Inflammatory macrophage treated with lipopolysaccharide for 1 hour (primary cell): ENCODE measurements around the gene ANAPC2.

ENCODE experiments used
- DNase-seq, 2 donors: peaks; one replicate each; pipeline ENCODE4 v3.0.0-alpha.2; 2020 to 2022

Gene ANAPC2, protein sequence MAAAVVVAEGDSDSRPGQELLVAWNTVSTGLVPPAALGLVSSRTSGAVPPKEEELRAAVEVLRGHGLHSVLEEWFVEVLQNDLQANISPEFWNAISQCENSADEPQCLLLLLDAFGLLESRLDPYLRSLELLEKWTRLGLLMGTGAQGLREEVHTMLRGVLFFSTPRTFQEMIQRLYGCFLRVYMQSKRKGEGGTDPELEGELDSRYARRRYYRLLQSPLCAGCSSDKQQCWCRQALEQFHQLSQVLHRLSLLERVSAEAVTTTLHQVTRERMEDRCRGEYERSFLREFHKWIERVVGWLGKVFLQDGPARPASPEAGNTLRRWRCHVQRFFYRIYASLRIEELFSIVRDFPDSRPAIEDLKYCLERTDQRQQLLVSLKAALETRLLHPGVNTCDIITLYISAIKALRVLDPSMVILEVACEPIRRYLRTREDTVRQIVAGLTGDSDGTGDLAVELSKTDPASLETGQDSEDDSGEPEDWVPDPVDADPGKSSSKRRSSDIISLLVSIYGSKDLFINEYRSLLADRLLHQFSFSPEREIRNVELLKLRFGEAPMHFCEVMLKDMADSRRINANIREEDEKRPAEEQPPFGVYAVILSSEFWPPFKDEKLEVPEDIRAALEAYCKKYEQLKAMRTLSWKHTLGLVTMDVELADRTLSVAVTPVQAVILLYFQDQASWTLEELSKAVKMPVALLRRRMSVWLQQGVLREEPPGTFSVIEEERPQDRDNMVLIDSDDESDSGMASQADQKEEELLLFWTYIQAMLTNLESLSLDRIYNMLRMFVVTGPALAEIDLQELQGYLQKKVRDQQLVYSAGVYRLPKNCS

DNA sequence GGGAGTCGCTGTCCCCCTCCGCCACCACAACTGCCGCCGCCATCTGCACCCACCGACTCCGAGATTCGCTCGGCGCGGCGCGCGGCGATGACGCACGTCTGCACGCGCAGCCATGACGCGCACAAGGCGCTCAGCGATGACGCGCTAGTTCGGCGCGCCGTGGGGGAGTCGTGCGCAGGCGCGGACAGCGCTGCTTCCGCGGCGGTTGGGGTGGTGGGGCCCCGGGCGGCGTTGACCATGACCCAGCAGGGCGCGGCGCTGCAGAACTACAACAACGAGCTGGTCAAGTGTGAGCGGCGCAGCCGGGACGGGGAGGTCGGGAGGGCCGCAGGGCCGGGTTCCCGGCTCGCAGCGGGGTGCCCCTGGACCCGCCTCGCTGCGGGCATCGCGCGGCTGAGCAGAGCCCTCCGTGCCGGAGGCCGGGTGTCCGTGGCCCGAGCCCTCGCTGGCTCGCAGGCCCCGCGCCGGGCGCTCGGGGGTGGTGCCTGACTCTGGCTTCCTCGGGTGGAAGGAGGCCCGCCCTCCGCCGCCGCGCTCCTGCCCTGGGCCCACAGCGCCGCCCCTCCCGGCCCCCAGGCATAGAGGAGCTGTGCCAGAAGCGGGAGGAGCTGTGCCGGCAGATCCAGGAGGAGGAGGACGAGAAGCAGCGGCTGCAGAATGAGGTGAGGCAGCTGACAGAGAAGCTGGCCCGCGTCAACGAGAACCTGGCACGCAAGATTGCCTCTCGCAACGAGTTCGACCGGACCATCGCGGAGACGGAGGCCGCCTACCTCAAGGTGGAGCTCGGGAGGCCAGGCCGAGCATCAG lies at the start of gene ANAPC2, which contains the start of gene SSNA1:
Gene ANAPC2, minus strand, starts transcription at position 71 of the 807 bp plus-strand sequence. Its CDS starts 28 bp downstream, at position 43.
Gene SSNA1, plus strand, starts transcription at position 187 of the 807 bp plus-strand sequence. Its CDS starts 51 bp downstream, at position 238.
- DNase-seq, result peak; percentile 84 to 98

DNA sequence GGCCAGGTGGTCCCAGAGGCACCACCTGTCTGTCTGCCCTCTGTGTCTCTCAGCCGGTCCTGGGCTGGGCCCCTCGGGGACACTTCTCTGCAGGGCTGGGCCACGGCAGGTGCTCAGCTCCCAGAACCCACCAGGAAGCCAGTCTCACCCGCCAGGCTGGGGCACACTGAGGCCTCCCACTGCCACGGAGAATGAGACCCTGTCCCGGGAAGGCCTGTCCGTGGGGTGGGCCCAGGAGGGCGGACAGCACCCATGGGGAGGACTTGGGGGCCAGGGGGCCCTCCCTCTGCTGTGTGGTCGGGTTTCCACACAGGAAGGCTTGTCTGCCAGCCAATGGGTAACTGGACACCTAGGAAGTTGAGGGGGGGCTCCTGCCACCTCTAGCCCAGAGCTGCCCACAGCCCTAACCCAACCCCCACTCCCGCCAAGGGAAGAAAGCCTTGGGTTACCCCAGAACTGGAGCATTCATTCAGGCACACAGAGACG lies 48.6 kb upstream of the ANAPC2 start:
- DNase-seq, result no peak

DNA sequence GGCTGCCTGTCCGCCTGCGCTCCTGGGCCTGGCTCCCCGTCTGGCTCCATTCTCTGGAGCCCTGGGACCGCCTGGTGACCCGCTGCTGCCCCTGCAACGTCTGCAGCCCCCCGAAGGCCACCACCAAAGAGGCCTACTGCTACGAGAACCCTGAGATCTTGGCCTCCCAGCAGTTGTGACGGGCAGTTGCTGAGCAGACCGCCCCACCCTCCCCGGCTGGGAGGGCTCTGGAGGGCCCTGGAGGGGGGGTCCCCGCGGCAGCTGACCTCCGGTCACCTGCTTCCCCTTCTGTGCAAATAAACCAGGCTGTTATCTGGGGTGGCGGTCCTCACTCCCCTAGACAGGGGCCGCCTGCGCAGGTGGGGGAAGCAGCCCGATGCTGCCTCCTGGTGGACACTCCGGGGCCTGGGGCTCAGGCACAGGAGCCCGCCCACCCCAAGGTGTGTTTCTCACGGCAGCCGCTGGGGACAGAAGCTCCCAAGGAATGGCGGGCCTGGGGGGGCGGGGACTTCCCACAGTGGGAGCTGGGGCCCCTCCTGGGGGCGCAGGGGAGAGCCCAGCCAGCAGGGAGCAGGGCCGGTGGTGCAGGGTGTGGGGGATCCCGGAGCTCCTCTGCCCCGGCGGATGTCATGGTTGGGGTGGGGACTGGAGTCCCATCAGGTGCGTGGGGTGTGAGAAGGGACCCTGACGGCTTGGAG lies 48.0 kb upstream of the ANAPC2 start:
- peak; percentile 62 to 86 for DNase-seq

DNA sequence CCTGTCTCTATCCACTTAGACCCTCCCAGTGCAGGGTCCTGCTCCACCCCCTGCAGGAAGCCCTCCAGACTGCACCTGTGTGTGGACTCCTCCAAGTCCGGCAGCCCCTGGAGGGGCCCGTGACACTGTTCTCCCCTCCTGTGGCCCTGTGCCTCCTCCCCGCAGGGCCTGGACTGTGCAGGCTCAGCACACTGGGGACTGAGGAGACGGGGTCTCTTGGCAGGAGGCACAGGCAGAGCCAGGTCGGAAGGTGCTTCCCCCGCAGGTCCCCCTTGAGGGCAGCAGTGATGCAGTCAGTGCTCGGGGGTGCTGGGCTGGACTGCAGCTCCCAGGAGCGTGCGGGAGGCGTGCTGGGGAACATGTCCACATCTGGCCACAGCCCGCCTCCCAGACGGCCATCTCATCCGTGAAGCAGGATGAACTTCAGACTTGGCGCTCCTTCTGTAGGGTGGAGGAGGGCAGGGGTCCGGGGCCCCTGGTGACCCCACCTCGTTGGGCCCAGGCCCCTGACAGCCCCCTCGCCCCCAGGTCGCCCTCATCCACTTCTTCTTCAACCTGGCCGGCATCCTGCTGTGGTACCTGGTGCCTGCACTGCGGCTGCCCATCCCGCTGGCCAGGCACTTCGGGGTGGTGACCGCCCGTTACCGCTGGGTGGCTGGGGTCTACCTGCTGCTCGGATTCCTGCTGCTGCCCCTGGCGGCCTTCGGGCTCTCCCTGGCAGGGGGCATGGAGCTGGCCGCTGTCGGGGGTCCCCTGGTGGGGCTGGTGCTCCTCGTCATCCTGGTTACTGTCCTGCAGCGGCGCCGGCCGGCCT lies 47.3 kb upstream of the ANAPC2 start:
- DNase-seq, result no peak

DNA sequence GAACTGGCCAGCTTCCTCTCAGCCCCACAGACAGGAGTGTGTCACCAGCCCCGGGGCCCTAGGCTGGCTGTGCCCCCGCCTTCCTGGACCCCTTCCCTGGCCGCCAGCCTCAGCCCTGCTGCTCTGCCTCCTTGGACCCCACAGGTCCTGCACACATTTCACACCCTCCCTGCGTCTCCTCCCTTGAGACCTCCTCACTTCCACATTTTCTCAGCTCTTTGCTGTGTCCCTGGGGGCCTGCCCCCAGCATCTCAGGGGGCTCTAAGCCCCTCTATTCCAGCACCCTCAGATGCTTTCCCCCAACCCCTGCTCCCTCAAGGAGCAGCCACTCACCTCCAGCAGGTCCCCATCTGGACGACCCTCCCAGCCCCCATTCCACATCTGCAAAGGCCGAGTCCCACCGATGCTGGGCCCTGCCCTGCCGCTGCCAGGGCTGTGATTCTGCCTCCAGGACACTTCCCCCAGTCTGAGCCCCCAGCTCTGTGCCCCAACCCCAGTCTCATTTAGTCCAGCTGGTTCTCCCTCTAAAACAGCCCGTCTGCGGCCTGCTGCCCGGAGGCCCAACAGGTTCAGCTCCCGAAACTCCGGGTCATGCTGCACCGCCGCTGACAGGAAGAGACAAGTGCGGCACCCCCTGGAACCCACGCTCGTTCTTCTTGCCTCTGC lies 46.5 kb upstream of the ANAPC2 start:
- DNase-seq, result no peak

DNA sequence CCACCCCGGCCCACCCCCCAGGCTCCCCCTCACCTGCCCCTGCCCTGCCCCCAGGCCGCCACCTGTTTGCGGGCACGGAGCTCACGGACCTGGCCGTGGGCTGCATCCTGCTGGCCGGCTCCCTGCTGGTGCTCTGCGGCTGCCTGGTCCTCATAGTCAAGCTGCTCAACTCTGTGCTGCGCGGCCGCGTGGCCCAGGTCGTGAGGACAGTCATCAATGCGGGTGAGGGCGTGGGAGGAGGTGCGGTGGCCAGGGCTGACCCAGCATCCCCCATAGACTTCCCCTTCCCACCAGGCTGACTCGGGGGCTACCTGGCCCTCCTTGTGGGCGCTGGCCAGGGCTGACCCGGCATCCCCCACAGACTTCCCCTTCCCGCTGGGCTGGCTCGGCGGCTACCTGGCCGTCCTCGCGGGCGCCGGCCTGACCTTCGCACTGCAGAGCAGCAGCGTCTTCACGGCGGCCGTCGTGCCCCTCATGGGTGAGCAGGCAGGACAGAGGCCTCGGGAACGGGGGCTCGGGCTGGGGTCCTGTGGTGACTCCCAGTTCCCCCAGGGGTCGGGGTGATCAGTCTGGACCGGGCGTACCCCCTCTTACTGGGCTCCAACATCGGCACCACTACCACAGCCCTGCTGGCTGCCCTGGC lies 45.8 kb upstream of the ANAPC2 start:
- no peak for DNase-seq

DNA sequence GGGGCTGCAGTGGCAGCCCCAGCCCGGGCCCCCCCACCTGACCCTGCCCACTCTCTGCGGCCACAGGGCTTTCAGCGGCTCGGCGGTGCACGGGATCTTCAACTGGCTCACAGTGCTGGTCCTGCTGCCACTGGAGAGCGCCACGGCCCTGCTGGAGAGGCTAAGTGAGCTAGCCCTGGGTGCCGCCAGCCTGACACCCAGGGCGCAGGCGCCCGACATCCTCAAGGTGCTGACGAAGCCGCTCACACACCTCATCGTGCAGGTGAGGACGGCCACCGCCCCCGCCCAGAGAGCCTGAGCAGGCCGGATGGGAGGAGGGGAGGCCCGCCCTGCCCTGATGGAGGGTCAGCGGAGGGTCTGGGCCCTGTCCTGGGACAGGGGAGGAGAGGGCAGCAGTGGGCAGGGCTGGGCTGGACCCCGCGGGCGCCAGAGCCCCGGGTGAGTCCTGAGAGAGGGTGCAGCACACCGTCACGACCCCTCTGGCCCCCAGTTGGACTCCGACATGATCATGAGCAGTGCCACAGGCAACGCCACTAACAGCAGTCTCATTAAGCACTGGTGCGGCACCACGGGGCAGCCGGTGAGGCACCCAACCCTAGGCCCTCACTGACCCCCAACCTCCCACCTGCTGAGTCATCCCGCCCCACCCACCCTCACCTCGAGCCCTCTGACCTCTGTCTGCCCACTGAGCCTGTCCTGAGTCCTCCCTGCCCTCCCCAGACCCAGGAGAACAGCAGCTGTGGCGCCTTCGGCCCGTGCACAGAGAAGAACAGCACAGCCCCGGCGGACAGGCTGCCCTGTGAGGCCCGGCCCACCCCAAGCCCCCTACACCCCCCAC lies 45.0 kb upstream of the ANAPC2 start:
- no peak for DNase-seq

DNA sequence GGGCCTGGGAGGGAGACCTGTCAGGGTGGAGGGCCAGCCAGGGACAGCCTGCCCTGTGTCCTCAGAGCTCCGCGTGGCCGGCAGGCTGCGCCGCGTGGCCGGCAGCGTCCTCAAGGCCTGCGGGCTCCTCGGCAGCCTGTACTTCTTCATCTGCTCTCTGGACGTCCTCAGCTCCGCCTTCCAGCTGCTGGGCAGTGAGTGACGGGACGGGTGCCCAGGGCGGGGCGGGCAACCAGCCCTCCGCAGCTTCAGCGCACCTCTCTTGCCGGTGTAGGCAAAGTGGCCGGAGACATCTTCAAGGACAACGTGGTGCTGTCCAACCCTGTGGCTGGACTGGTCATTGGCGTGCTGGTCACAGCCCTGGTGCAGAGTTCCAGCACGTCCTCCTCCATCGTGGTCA lies 44.1 kb upstream of the ANAPC2 start:
- DNase-seq, result no peak

DNA sequence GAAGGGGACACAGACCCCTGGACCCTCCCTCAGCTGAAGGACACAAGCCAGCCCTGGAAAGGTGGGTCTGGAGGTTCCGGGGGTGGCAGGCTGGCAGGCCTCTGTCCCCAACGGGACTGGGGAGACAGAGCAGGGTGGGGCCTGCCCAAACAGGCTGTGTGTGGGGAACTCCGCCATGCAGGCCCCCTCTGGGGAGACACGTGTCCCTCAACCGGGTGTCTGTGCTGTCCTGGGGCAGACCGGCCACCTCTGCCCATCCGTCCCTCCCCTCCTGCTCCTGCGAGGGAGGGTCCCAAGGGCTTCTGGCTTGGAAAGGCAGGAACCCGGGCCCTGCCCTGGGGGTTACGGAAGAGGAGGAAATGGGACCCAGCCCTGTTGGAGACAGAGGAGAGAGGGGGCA lies 43.7 kb upstream of the ANAPC2 start:
- DNase-seq, result no peak

DNA sequence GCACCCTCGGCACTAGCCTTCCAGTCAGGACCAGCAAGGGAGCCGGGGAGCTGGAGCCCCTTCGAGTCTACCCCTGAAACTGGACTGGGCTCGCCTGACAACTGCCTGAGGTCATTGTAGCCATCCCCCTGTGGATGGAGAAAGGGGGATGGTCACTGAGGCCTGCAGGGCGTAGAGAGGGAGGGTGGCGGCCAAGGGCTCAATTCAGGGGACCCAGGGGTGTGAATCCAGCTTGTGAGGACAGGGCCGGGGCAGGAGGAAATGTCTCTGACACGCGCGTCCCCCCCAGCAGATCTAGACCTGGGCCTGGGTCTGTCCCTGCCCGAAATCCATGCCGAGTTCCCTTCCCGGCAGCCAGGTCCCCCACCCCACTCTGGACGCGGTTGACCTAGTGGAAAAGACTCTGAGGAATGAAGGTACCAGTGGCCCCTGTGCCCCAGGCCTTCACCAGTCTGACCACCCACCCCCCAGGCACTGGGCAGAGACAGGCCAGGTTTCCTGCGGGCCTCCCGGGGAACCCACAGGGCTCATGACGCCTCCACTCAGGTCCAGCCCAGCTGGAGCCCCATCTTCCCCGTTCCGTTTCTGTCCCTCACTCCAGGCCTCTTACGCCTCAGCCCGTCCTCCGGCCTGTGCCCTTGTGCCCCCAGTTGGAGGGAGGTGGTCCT lies 43.1 kb upstream of the ANAPC2 start:
- DNase-seq, result no peak

DNA sequence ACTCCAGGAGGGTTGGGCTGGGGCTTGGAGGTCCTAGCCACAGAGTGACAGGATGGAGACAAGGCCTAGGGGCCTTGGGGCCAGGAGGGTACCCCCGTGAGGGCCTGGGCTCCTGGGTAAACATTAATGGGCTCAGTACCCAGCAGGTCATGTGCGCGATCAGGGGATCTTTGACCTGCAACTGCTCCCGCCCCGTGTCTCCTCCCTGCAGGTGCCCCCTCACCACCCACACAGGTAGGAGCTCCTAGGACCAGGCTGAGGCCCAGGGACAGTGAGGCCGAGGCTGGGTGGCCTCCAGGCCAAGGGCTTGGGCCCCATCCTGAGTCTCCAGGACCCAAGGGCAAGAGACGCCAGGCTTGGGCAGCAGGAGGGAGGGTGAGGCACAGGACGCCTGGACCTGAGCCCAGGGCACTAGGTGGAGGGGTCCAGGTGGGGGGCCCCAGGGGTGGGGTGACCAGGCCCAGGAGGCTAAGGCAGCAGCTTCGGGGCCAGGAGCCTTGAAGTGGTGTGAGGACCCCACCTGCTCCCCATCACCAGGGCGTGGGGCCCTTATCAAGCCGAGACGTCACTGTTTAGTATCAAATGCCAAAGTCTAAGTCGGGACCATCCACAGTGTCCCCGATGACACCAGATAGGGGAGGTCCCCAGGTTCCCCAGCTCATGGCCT lies 42.5 kb upstream of the ANAPC2 start, which contains the start of gene SLC34A3:
Gene SLC34A3, plus strand, starts transcription at position 197 of the 667 bp plus-strand sequence. CDS start 802 bp downstream, outside the sequence.
- DNase-seq, result no peak

DNA sequence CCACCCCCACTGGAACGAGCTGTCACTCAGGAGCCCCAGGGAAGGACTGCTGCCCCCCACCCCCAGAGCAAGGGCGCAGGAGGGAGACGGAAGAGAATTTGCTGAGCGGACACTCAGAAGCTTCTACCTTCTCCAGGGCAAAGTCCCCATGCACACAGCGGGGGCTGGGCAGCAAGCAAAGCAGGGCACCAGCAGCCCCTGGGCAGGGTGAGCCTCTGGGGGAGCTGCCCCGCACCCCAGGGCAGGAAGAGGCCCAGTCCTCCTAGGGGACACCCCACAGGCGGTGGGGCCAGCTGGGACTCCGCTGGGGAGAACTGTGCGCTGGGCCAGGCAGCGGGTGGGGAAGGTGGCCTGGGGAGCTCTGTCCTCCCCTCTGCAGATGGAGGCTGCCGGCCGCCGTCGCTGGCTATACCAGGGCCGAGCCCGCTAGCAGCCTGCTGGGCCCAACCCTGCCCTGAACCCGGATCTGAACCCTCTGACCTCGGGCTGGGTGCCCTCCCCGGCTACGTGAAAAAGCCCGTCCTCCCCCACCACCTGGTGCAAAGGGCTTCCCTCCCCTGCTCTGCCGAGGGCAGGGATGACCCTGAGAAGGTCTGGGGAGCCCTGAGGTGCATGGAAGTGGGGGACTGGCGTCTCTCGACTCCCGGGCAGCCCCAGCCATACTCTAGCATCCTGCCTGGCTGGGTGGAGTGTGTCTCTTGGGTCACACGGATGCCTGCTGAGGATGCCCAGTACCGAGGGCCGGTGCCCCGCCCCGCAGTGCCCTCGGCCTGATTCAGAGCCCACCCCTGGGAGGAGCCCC lies 41.7 kb upstream of the ANAPC2 start:
- no peak for DNase-seq

DNA sequence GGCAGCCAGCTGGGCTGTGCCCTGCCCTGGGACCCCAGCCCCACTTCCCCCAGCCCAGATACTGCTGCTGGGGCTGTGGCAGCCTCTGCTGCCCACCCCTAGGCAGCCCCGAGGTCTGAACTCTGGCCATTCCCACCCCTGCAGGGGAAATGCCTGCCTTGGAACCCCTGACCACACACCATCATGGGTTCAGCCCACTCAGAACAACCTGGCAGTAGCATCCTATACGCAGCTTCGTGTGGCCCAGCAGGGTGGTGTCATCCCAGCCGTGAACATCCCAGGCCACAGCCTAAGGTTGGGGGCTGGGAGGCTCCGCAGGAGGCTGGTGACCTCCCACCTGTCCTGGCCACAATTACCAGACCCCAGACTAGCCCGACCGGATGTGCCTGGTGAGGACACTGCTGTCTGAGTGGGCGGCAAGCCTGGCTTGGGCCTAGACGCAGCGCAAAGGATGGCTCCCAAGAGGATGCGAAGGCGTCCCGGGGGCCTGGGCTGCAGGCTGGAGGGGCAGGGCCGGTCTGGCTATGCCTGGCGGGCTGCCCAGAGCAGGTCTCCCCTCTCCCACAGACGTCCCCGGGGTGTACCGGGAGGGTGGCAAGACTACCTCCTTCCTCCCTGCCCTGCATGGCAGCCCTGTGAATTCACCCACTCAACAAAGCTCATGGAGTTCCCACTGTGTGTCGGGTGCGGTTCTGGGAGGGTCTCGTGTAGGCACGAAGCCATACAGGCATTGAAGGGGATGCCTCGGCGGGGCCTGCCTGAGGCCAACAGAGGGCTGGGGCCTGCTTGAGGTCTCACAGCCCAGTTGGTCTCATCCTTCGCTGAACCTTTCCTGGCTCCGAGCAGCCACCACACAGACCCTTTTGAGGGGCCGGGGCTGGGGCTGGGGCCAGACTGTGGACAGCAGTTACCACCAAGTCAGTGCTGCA lies 40.9 kb upstream of the ANAPC2 start:
- DNase-seq, result no peak

DNA sequence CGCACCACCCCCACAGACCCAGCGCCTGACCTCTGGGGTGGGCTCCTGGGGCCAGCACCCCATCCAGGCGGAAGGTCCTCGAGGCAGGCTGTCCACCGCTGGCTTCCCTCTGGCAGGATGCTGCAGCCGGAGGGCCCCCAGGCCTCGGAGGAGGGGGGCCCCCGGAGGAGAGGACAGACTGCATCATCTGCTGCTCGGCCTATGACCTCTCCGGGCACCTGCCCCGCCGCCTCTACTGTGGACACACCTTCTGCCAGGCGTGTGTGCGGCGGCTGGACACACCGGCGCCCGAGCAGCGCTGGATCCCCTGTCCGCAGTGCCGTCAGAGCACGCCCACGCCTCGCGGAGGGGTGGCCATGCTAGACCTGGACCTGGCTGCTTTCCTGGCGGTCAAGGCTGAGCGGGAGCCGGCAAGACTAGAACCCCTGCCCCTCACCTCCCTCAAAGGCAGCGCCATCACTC lies 40.2 kb upstream of the ANAPC2 start:
- no peak for DNase-seq

DNA sequence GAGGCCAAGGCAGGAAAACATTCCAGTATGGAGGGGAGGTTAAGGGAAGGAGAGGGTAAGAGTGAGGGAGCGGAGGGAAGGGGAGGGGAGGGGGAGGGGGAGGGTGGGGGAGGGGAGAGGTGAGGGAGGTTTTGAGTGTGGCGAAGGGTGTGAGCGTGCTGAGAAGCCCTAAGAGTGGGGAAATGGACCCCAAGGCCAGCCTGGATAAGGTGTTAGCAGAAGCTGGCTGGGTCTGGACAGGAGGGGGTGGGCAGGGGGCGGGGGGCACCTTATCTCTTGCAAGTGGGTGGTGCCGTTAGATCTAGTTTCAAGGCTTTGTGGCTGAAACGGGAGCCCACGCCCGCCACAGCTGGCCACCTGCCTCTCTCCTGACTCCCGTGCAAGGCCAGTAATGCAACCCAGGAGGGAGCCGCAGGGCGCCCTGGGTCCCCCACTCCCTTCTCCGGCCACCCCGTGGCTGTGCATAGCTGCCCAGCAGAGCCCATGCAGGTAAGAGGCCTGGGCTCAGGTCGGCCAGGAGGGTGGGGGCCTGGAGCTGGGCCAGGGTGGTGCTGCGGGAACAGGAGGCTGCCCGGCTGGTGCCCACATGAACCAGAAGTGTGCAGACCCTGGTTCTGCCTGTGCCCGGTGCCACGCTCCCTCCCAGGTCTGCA lies 39.6 kb upstream of the ANAPC2 start:
- no peak for DNase-seq
